ENCODE data around the gene SNAI3. TPM values are rescaled to one million over a fixed set of nuclear protein-coding genes. Genes with fewer than 3 reads are reported as not detected.

SNAI3 gene
- total and polyA plus RNA-seq, 9 of the 15 experiments (the other 6 are each of a cell fraction or from before 2014, with no cell fraction given): 0.04 to 4.1 (median 0.80) TPM; not detected in 1

DNA sequence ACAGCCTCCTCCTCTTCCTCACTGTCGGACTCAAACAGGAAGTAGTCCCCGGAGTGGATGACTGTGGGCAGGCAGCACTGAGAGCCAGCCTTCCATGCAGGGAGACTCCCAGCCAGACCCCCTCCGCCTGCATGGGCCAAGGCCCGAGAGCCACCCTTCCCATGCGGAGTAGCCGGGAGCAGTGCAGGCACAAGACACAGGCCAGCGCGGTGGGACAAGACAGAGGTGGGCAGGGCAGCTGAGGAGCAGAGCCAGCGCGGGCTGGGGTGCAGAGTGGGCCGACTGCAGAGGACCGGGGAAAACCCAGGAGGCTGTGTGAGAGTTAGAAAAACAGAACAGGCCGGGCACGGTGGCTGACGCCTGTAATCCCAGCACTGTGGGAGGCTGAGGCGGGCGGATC lies 37.6 kb upstream of the SNAI3 start:
- ChIA-PET POLR2A (interaction anchor here (0.6 kb wide), 1 partner anchor 14 kb away, joined by 3 read pairs; no protein-coding TSS in a partner anchor), CTCF (ENCODE audit: low intra/inter-chr PET ratio) (no interaction called here)
- no peaks in the 10 kb centered on the region; the same call in 1 of the 2 replicates for H4K20me1 ChIP-seq (replicated peaks; ENCODE audit: control insufficient read depth, insufficient read depth, low read length)
- intact Hi-C loops (cut with micrococcal nuclease): no loop called here
- BruUV-seq (replicated peaks): no TSS peak
- H3K9ac ChIP-seq (ENCODE audit: insufficient read depth in 1 of 2, low read depth in 2 of 2, low read length in 2 of 2): peak overlapping the region in 1 of 2 experiments; percentile 17; a peak in 1 of 4 replicates
- in situ Hi-C loops (cut with MboI): no loop called here
- H3K4me2 ChIP-seq (ENCODE audit: insufficient read depth, low read length): no peak overlapping the region
- FAIRE-seq (no peak), DNase-seq (ENCODE audit: extremely low read depth in 1 of 4, low spot score in 3 of 4) (no peak), ATAC-seq (no peak)
- H3K79me2 ChIP-seq (ENCODE audit: control insufficient read depth, insufficient read depth, low read length): no peaks in the 10 kb centered on the region
- no peaks in the 10 kb centered on the region for H3K9me1 ChIP-seq (ENCODE audit: control insufficient read depth, insufficient read depth, low read length)
- no peak overlapping the region for H3K4me3 ChIP-seq
- H3K36me3 ChIP-seq (ENCODE audit: control insufficient read depth, insufficient read depth, low read length): peaks cover 93% of the 10 kb centered on the region; the same call in 2 of the 3 replicates
- H3K9me3 ChIP-seq (replicated peaks; ENCODE audit: control insufficient read depth, insufficient read depth, low read depth, low read length): no peaks in the 10 kb centered on the region
- H3K27me3 ChIP-seq (ENCODE audit: control insufficient read depth in 2 of 2, insufficient read depth in 2 of 2, low read length in 2 of 2): no peaks in the 10 kb centered on the region
- TF ChIP-seq POLR2G (IDR thresholded peaks at IDR 0.05; ENCODE audit: low read depth, low read length): peak; percentile 49; the same call in 1 of the 2 replicates
- TF ChIP-seq HDAC6 (IDR thresholded peaks at IDR 0.05; ENCODE audit: low read depth, low read length): no peak
- peaks cover 0 to 61% of the 10 kb centered on the region in 2 experiments; a peak in 1 of 5 replicates for H3K4me1 ChIP-seq (replicated peaks in 1 of 2; ENCODE audit: control insufficient read depth in 2 of 2, insufficient read depth in 2 of 2, low read length in 2 of 2)
- over 99% methylated on average over 17 of the region's 17 CpGs for WGBS (ENCODE audit: insufficient coverage, low coverage, missing lambda C conversion rate)
- H2AFZ ChIP-seq (ENCODE audit: low read depth, low read length): no peak overlapping the region
- no peak overlapping the region for H3K27ac ChIP-seq (ENCODE audit: extremely low read depth, low read depth, low read length)

DNA sequence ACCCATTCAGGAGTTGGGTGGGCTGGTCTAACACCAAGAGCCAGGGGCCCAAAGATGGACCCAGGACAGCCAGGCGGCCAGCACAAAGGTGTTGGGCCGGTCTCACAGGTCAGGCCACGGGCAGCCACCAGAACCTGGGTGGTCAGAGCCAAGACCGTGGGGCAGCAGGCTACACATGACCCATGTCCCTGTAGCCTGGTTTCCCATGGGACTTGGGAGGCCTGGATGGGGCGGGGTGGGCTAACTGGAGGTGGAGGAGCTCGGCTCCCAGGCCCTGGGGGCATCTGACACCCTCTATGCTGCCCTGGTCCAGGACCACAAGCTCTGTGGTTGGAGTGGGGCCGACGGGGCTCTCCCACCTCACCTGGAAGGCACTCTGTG lies 37.2 kb upstream of the SNAI3 start:
- ATAC-seq (no peak), FAIRE-seq (no peak), DNase-seq (ENCODE audit: extremely low read depth in 1 of 4, low spot score in 3 of 4) (no peak)
- in situ Hi-C loops (cut with MboI) (no loop called here), intact Hi-C loops (cut with micrococcal nuclease) (no loop called here)
- CTCF ChIA-PET (ENCODE audit: low intra/inter-chr PET ratio): no interaction called here
- Histone ChIP-seq H3K27me3 (ENCODE audit: control insufficient read depth in 2 of 2, insufficient read depth in 2 of 2, low read length in 2 of 2) (no peaks in the 10 kb centered on the region), H3K9me3 (replicated peaks; ENCODE audit: control insufficient read depth, insufficient read depth, low read depth, low read length) (no peaks in the 10 kb centered on the region), H2AFZ (ENCODE audit: low read depth, low read length) (no peak overlapping the region), H3K9me1 (ENCODE audit: control insufficient read depth, insufficient read depth, low read length) (no peaks in the 10 kb centered on the region), H3K4me1 (replicated peaks in 1 of 2; ENCODE audit: control insufficient read depth in 2 of 2, insufficient read depth in 2 of 2, low read length in 2 of 2) (peaks cover 0 to 61% of the 10 kb centered on the region in 2 experiments; a peak in 1 of 5 replicates), H3K79me2 (ENCODE audit: control insufficient read depth, insufficient read depth, low read length) (no peaks in the 10 kb centered on the region), H3K4me3 (no peak overlapping the region), H3K27ac (ENCODE audit: extremely low read depth, low read depth, low read length) (no peak overlapping the region), H3K4me2 (ENCODE audit: insufficient read depth, low read length) (no peak overlapping the region), H3K36me3 (ENCODE audit: control insufficient read depth, insufficient read depth, low read length) (peaks cover 97% of the 10 kb centered on the region; the same call in 2 of the 3 replicates), H3K9ac (ENCODE audit: insufficient read depth in 1 of 2, low read depth in 2 of 2, low read length in 2 of 2) (peak overlapping the region in 1 of 2 experiments; percentile 17; a peak in 1 of 4 replicates), H4K20me1 (replicated peaks; ENCODE audit: control insufficient read depth, insufficient read depth, low read length) (no peaks in the 10 kb centered on the region; the same call in 1 of the 2 replicates)
- no TSS peak for BruUV-seq (replicated peaks)
- peak; percentile 55 for TF ChIP-seq POLR2G (IDR thresholded peaks at IDR 0.05; ENCODE audit: low read depth, low read length)
- no peak for TF ChIP-seq PTBP1 (IDR thresholded peaks at IDR 0.05; ENCODE audit: low read depth, low read length)
- 0 out of 2 replicates have a peak, but pooled peaks have one; percentile 16 for TF ChIP-seq RBFOX2 (IDR thresholded peaks at IDR 0.05; ENCODE audit: low read depth, low read length)
- POLR2A ChIA-PET: interaction anchor here (0.6 kb wide), 1 partner anchor 13 kb away, joined by 3 read pairs; no protein-coding TSS in a partner anchor
- 85% methylated on average over 8 of the region's 8 CpGs for WGBS (ENCODE audit: insufficient coverage, low coverage, missing lambda C conversion rate)

Measured in K562 (cell line).